ENCODE measurements around the gene AKR1C8. TPM values are rescaled to one million over a fixed set of nuclear protein-coding genes. Genes with fewer than 3 reads are reported as not detected.
A peak's percentile ranks its signal among the peaks of the same experiment; 100 is the strongest.

Gene AKR1C8
- total and polyA plus RNA-seq, 12 donors: 0.04 to 0.51 (median 0.39) TPM; not detected in 9

GRCh38 chr10:5196702-5197113 is 11.8 kb upstream of the AKR1C8 start, which contains the start of gene AKR1C4:
AKR1C4 (plus strand) TSS chr10:5196837; CDS start chr10:5196868, 31 bp downstream.
- H3K4me1 ChIP-seq: no peaks in the 10 kb centered on the region
- no peaks in the 10 kb centered on the region for H3K36me3 ChIP-seq
- no peak within 1 kb of the TSS for H3K4me3 ChIP-seq
- ATAC-seq: no peak
- H3K9me3 ChIP-seq: peaks cover 0 to 8% (median under 1%) of the 10 kb centered on the region in 11 donors
- TF ChIP-seq CTCF (IDR thresholded peaks at IDR 0.05): no peak
- no peak for DNase-seq
- WGBS, 2 donors: 75 to 80% methylated on average over 4 of the region's 4 CpGs
- H3K27me3 ChIP-seq: no peaks in the 10 kb centered on the region
- no peak within 1 kb of the TSS for H3K27ac ChIP-seq
- intact Hi-C loops (cut with DNase I): no loop called here

GRCh38 chr10:5195727-5196374 is 10.9 kb upstream of the AKR1C8 start:
- DNase-seq: no peak
- 75 to 83% methylated on average over 6 of the region's 6 CpGs for WGBS, 2 donors
- intact Hi-C loops (cut with DNase I): no loop called here

GRCh38 chr10:5194431-5194830 is 9.5 kb upstream of the AKR1C8 start:
- intact Hi-C loops (cut with DNase I): no loop called here

More at GRCh38 chr10:5195727-5196374, 10.9 kb upstream of the AKR1C8 start:
- Histone ChIP-seq H3K9me3 (no peaks in the 10 kb centered on the region), H3K27me3 (no peaks in the 10 kb centered on the region), H3K4me3 (no peak overlapping the region), H3K36me3 (no peaks in the 10 kb centered on the region), H3K27ac (no peak overlapping the region), H3K4me1 (no peaks in the 10 kb centered on the region)
- no peak for TF ChIP-seq CTCF (IDR thresholded peaks at IDR 0.05)
- no peak for ATAC-seq

GRCh38 chr10:5188358-5188757 is 3.4 kb upstream of the AKR1C8 start:
- peak in 1 of 8 donors; percentile 67 for ATAC-seq
- TF ChIP-seq CTCF (IDR thresholded peaks at IDR 0.05): no peak

More at GRCh38 chr10:5194431-5194830, 9.5 kb upstream of the AKR1C8 start:
- Histone ChIP-seq H3K9me3 (no peaks in the 10 kb centered on the region), H3K27me3 (no peaks in the 10 kb centered on the region), H3K4me1 (no peaks in the 10 kb centered on the region), H3K36me3 (no peaks in the 10 kb centered on the region), H3K27ac (no peak overlapping the region), H3K4me3 (no peak overlapping the region)
- WGBS, 2 donors: 85 to 91% methylated on average over 3 of the region's 3 CpGs
- TF ChIP-seq CTCF (IDR thresholded peaks at IDR 0.05): no peak
- ATAC-seq (no peak), DNase-seq (no peak)

More at GRCh38 chr10:5188358-5188757, 3.4 kb upstream of the AKR1C8 start:
- DNase-seq: no peak
- H3K9me3 ChIP-seq: no peaks in the 10 kb centered on the region
- H3K36me3 ChIP-seq: no peaks in the 10 kb centered on the region
- no peaks in the 10 kb centered on the region for H3K27me3 ChIP-seq
- no peaks in the 10 kb centered on the region for H3K4me1 ChIP-seq
- 49 to 52% methylated on average over 2 of the region's 2 CpGs for WGBS, 2 donors
- no peak overlapping the region for H3K27ac ChIP-seq
- H3K4me3 ChIP-seq: no peak overlapping the region
- intact Hi-C loops (cut with DNase I): loop anchor here in 1 of 10 donors (10.0 kb wide), 1 partner anchor 116 kb away; no protein-coding TSS in a partner anchor
